Gastrocnemius medialis (tissue), 4 donors: ENCODE data around the gene ISLR2.

ENCODE experiments used
- CTCF ChIP-seq, 5 experiments: fragments of 450-650 bp in 3 of 5; fragments of 200-600 bp in 2 of 5; sonication (generic) in 2 of 5; IDR thresholded peaks in 4 of 5; conservative IDR thresholded peaks in 1 of 5; 1 replicate in 4 of 5; 2 replicates in 1 of 5; pipeline ENCODE4 v1.5.1; 2016 to 2019; ENCODE audit warnings: antibody characterized with exemption in 5 of 5, mild to moderate bottlenecking in 3 of 5, moderate library complexity in 3 of 5
- POLR2A ChIP-seq, 2 donors: fragments of 450-650 bp; IDR thresholded peaks; one replicate each; pipeline ENCODE4 v1.6.1; 2017; ENCODE audit warnings: antibody characterized with exemption in 2 of 2, mild to moderate bottlenecking in 2 of 2, moderate library complexity in 2 of 2

- TF ChIP-seq CTCF (IDR thresholded peaks at IDR 0.05 in 4 of 5, conservative IDR thresholded peaks at IDR 0.05 in 1 of 5) (no peak), POLR2A (IDR thresholded peaks at IDR 0.05) (no peak)
Observed at GRCh38 chr15:74146277-74146800, 16.0 kb downstream of the ISLR2 start.
